ENCODE data around the gene JAKMIP2. TPM values are rescaled to one million over a fixed set of nuclear protein-coding genes. Genes with fewer than 3 reads are reported as not detected.
"Not testable (repeated sequence)": the region's sequence is repeated elsewhere in the genome, so short reads cannot be mapped to it uniquely, and the experiment has no call there.

JAKMIP2 gene
- polyA plus RNA-seq, 1 of the 3 experiments (the other 2 are of a cell fraction): 2.1 TPM

DNA sequence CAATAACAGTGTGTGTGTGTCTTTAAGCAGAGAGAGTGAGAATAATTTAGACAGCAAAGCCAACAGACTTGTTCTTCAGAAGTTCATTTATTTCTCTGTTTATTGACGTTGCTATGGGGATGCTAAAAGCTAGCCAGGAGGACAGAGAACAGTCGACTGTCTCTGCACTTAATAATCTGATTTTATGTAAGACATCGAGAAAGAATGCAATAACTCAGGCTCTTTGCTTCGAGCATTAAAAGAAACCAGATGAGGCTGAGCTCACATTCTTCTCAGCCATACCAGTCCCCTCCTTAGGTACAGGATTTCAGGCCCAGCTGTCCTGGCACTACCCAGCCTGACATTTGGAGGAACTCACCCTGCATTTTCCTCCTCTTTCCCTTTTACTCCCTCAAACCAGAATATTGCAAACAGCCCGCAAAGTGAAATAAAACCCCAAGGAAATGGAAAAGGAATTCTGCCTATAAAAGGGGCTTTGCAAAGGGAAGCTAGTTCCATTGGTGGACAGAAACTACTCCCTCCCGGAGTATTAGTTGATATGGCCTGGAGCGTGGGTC is 228.2 kb downstream of the JAKMIP2 start (continued):
- TF ChIP-seq SIN3A (IDR thresholded peaks at IDR 0.05; ENCODE audit: borderline replicate concordance, low read depth, low read length): peak; percentile 85
- no peak for TF ChIP-seq GATA2 (CRISPR knock-in tag; IDR thresholded peaks at IDR 0.05)
- TF ChIP-seq TAF1 (IDR thresholded peaks at IDR 0.05; ENCODE audit: borderline replicate concordance, low read depth, low read length): no peak
- TF ChIP-seq MXI1 (IDR thresholded peaks at IDR 0.05; ENCODE audit: low read depth, low read length): no peak
- no peak for TF ChIP-seq YY1 (IDR thresholded peaks at IDR 0.05; ENCODE audit: low read depth)
- TF ChIP-seq RCOR1 (IDR thresholded peaks at IDR 0.05; ENCODE audit: low read length): peak; percentile 30; the same call in 1 of the 2 replicates
- TF ChIP-seq RAD21 (IDR thresholded peaks at IDR 0.05; ENCODE audit: low read length): no peak
- TF ChIP-seq TCF12 (IDR thresholded peaks at IDR 0.05): peak; percentile 99
- peak; percentile 79 to 94; a peak in 3 of 4 replicates for TF ChIP-seq EP300 (IDR thresholded peaks at IDR 0.05; ENCODE audit: borderline replicate concordance in 1 of 2, low read depth in 1 of 2, low read length in 1 of 2)

GRCh38 chr5:147553817-147554216 is 228.7 kb downstream of the JAKMIP2 start:
- H3K9me2 ChIP-seq; H3K9me3 ChIP-seq; H4K20me1 ChIP-seq (ENCODE audit: insufficient read depth); H3K36me3 ChIP-seq (replicated peaks in 1 of 2; ENCODE audit: control insufficient read depth in 1 of 2, insufficient read depth in 2 of 2, low read length in 1 of 2); POLR2A ChIA-PET; DNase-seq; H3K79me2 ChIP-seq (ENCODE audit: insufficient read depth); H3K27me3 ChIP-seq (ENCODE audit: insufficient read depth): not testable (repeated sequence)
- peak overlapping the region; percentile 90 to 97 for H3K27ac ChIP-seq (ENCODE audit: low read depth in 2 of 2, low read length in 1 of 2)
- peaks cover 19% of the 10 kb centered on the region for H3F3A ChIP-seq (replicated peaks; ENCODE audit: insufficient read depth)
- peaks cover 9 to 12% of the 10 kb centered on the region in 2 experiments; a peak in 2 of 4 replicates for H3K4me1 ChIP-seq (ENCODE audit: control insufficient read depth in 1 of 2, insufficient read depth in 2 of 2, low read depth in 1 of 2, low read length in 1 of 2)
- H3K4me2 ChIP-seq: peak overlapping the region; percentile 65
- peak overlapping the region; percentile 75 for H3K9ac ChIP-seq
- peak overlapping the region; percentile 36 for H2AFZ ChIP-seq (ENCODE audit: low read depth)
- H3K4me3 ChIP-seq (ENCODE audit: low read depth in 2 of 2, low read length in 1 of 2): peak overlapping the region in 1 of 2 experiments; percentile 16; a peak in 1 of 4 replicates
- 70% methylated on average over 5 of the region's 5 CpGs for WGBS (ENCODE audit: low lambda C conversion rate)
- CTCF ChIA-PET: interaction anchor here (0.8 to 2.1 kb wide), 11 partner anchors 10 to 588 kb away, joined by 3 to 9 read pairs (median 6); partner anchors contain the start of gene DPYSL3

DNA sequence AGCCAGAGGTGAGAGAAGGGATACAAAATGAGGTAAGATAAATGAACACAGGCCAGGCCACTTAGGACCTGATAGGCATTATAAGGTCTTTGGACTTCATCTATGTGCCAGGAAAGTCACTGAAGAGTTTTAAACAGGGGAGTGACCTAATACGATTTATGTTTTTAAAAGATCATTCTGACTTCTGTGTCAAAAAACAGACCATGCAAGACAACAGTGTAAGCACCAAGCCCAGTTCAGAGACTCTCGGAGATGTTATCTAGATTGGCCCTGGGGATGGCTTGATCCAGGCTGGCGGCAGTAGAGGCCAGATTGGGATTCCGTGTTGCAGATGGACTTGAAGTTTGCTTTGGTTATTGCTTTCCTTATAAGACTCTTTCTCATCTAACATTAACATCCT is 229.6 kb downstream of the JAKMIP2 start:
- H3K9ac ChIP-seq: no peak overlapping the region
- H3K4me3 ChIP-seq (ENCODE audit: low read depth in 2 of 2, low read length in 1 of 2): no peak overlapping the region
- 70% methylated on average over 4 of the region's 4 CpGs for WGBS (ENCODE audit: low lambda C conversion rate)
- H3K9me3 ChIP-seq: 0 out of 2 replicates have a peak, but pooled peaks cover 7% of the 10 kb centered on the region
- no peaks in the 10 kb centered on the region for H3K79me2 ChIP-seq (ENCODE audit: insufficient read depth)
- POLR2A ChIA-PET: no interaction called here
- H3F3A ChIP-seq (replicated peaks; ENCODE audit: insufficient read depth): peaks cover 26% of the 10 kb centered on the region
- H3K27ac ChIP-seq (ENCODE audit: low read depth in 2 of 2, low read length in 1 of 2): peak overlapping the region; percentile 16 to 97; a peak in 3 of 4 replicates
- H3K36me3 ChIP-seq (replicated peaks in 1 of 2; ENCODE audit: control insufficient read depth in 1 of 2, insufficient read depth in 2 of 2, low read length in 1 of 2): no peaks in the 10 kb centered on the region
- H3K4me2 ChIP-seq: no peak overlapping the region
- H3K9me2 ChIP-seq: no peaks in the 10 kb centered on the region
- DNase-seq: peak; percentile 40
- no peaks in the 10 kb centered on the region for H3K27me3 ChIP-seq (ENCODE audit: insufficient read depth)
- peaks cover 7 to 9% of the 10 kb centered on the region in 2 experiments; a peak in 2 of 4 replicates for H3K4me1 ChIP-seq (ENCODE audit: control insufficient read depth in 1 of 2, insufficient read depth in 2 of 2, low read depth in 1 of 2, low read length in 1 of 2)
- CTCF ChIA-PET: interaction anchor here (1.7 to 2.1 kb wide), 3 partner anchors 25 to 99 kb away, joined by 7 to 9 read pairs (median 7); partner anchors contain the start of gene DPYSL3
- H2AFZ ChIP-seq (ENCODE audit: low read depth): no peak overlapping the region
- no peaks in the 10 kb centered on the region for H4K20me1 ChIP-seq (ENCODE audit: insufficient read depth)
- TF ChIP-seq ZBTB33 (IDR thresholded peaks at IDR 0.05; ENCODE audit: borderline replicate concordance, low read depth) (no peak), SMC3 (IDR thresholded peaks at IDR 0.05; ENCODE audit: low read depth, low read length) (no peak), MEF2A (IDR thresholded peaks at IDR 0.05; ENCODE audit: borderline replicate concordance, low read depth) (no peak), TCF12 (IDR thresholded peaks at IDR 0.05) (peak; percentile 26; the same call in 1 of the 2 replicates), USF2 (IDR thresholded peaks at IDR 0.05; ENCODE audit: borderline replicate concordance, low read depth, low read length) (no peak), GATA2 (CRISPR knock-in tag; IDR thresholded peaks at IDR 0.05) (peak; percentile 50), TAF1 (IDR thresholded peaks at IDR 0.05; ENCODE audit: borderline replicate concordance, low read depth, low read length) (no peak), PBX3 (IDR thresholded peaks at IDR 0.05) (peak; percentile 22; the same call in 1 of the 2 replicates), EP300 (IDR thresholded peaks at IDR 0.05; ENCODE audit: borderline replicate concordance in 1 of 2, low read depth in 1 of 2, low read length in 1 of 2) (0 out of 4 replicates have a peak, but pooled peaks of 1 of the 2 experiments have one; percentile 8), CHD2 (IDR thresholded peaks at IDR 0.05; ENCODE audit: low read length, partially characterized antibody) (no peak), MXI1 (IDR thresholded peaks at IDR 0.05; ENCODE audit: low read depth, low read length) (no peak), SIN3A (IDR thresholded peaks at IDR 0.05; ENCODE audit: borderline replicate concordance, low read depth, low read length) (no peak), RAD21 (IDR thresholded peaks at IDR 0.05; ENCODE audit: low read length) (no peak)
- TF ChIP-seq, protein P1, sequence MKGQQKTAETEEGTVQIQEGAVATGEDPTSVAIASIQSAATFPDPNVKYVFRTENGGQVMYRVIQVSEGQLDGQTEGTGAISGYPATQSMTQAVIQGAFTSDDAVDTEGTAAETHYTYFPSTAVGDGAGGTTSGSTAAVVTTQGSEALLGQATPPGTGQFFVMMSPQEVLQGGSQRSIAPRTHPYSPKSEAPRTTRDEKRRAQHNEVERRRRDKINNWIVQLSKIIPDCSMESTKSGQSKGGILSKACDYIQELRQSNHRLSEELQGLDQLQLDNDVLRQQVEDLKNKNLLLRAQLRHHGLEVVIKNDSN (IDR thresholded peaks at IDR 0.05; ENCODE audit: borderline replicate concordance, low read depth): no peak
